Prostate gland (tissue), 2 donors: ENCODE measurements around the gene TRABD. TPM values are rescaled to one million over a fixed set of nuclear protein-coding genes. Genes with fewer than 3 reads are reported as not detected.
"Not testable (repeated sequence)": the region's sequence is repeated elsewhere in the genome, so short reads cannot be mapped to it uniquely, and the experiment has no call there.

ENCODE experiments used
- DNase-seq: peaks from one replicate; pipeline ENCODE4 v3.0.0-alpha.2; 2019; ENCODE audit warnings: low spot score
- H3K27ac ChIP-seq, 2 donors: fragments of 200-600 bp; sonication (generic); 2 replicates each; pipeline ENCODE4 v1.5.1; 2017 to 2019
- H3K27me3 ChIP-seq: fragments of 200-600 bp; sonication (generic); replicated peaks from 2 replicates; pipeline ENCODE4 v1.5.1; 2019; ENCODE audit not compliant: insufficient read depth
- H3K36me3 ChIP-seq, 2 donors: fragments of 200-600 bp; sonication (generic); 1 replicate in 1 of 2; 2 replicates in 1 of 2; pipeline versions ENCODE4 v1.5.1 to v1.8.1; 2017 to 2019
- H3K4me1 ChIP-seq: fragments of 200-600 bp; sonication (generic); replicated peaks from 2 replicates; pipeline ENCODE4 v1.5.1; 2019
- H3K4me3 ChIP-seq, 2 donors: fragments of 200-600 bp; sonication (generic); 2 replicates each; pipeline ENCODE4 v1.5.1; 2017 to 2019
- H3K9me3 ChIP-seq: fragments of 200-600 bp; sonication (generic); 2 replicates; pipeline ENCODE4 v1.5.1; 2017
- CTCF ChIP-seq, 4 experiments: fragments of 200-600 bp in 2 of 4; fragments of 450-650 bp in 2 of 4; sonication (generic) in 2 of 4; IDR thresholded peaks; 1 replicate in 3 of 4; 2 replicates in 1 of 4; pipeline ENCODE4 v1.5.1; 2016 to 2019; ENCODE audit warnings: antibody characterized with exemption in 4 of 4, mild to moderate bottlenecking in 2 of 4, moderate library complexity in 2 of 4
- POLR2A ChIP-seq: fragments of 450-650 bp; IDR thresholded peaks from one replicate; pipeline ENCODE4 v1.6.1; 2016; ENCODE audit warnings: antibody characterized with exemption, mild to moderate bottlenecking
- POLR2AphosphoS5 ChIP-seq: sonication (generic); formaldehyde crosslinking; IDR thresholded peaks from one replicate; pipeline ENCODE4 v1.6.1; 2017; ENCODE audit warnings: antibody characterized with exemption
- WGBS: methylation state at CpG from one replicate; pipeline ENCODE4 v1.1.5; 2018; 5-methylcytosine and 5-hydroxymethylcytosine counted together
- intact Hi-C: fragments of 100-400 bp; cut with DNase I; formaldehyde crosslinking; loops from one replicate; pipeline ENCODE4 v1.14.2; 2022
- total RNA-seq, 2 donors: library from RNA; depleted of rRNA; stranded (reverse); fragments of >200 nt; gene quantifications; one replicate each; pipeline ENCODE4 v1.1.0, GENCODE V29; 2016

Gene TRABD
- 10 to 100 TPM; 39.1 to 43.1 TPM for total RNA-seq

- H3K36me3 ChIP-seq: no peaks in the 10 kb centered on the region
- H3K9me3 ChIP-seq: no peaks in the 10 kb centered on the region
- intact Hi-C loops: no loop called here
- peaks cover 20% of the 10 kb centered on the region for H3K4me1 ChIP-seq
- WGBS: 2% methylated on average over 28 of the region's 90 CpGs
- DNase-seq: peak; percentile 83
- TF ChIP-seq POLR2A (no peak), CTCF (IDR thresholded peaks at IDR 0.05) (no peak), POLR2AphosphoS5 (no peak)
- H3K27ac ChIP-seq: peak within 1 kb of the TSS; percentile 64 to 72
- no peaks in the 10 kb centered on the region for H3K27me3 ChIP-seq
- peak within 1 kb of the TSS; percentile 58 to 64 for H3K4me3 ChIP-seq
These were observed at the start of gene TRABD for GRCh38 chr22:50185375-50186087. TRABD (plus strand) TSS chr22:50185913; CDS start chr22:50193061, 7,148 bp downstream.

- H3K9me3 ChIP-seq: no peaks in the 10 kb centered on the region
- H3K27ac ChIP-seq: peak overlapping the region; percentile 31 to 47
- intact Hi-C loops: loop anchor here (10.0 kb wide), 1 partner anchor 52 kb away; the partner anchor contains the start of gene MLC1
- peaks cover 9% of the 10 kb centered on the region for H3K4me1 ChIP-seq
- no peaks in the 10 kb centered on the region for H3K36me3 ChIP-seq
- H3K27me3 ChIP-seq: no peaks in the 10 kb centered on the region
- TF ChIP-seq POLR2AphosphoS5 (peak; percentile 77), CTCF (IDR thresholded peaks at IDR 0.05) (no peak)
- WGBS: 45% methylated on average over 5 of the region's 5 CpGs
- H3K4me3 ChIP-seq: no peak overlapping the region
- peak; percentile 57 for DNase-seq
These were observed 49.1 kb upstream of the TRABD start for GRCh38 chr22:50136581-50137015.

- WGBS: 93% methylated on average over 9 of the region's 9 CpGs
- not testable (repeated sequence) for H3K4me3 ChIP-seq, DNase-seq, H3K9me3 ChIP-seq, H3K27me3 ChIP-seq, H3K36me3 ChIP-seq
- intact Hi-C loops: loop anchor here (10.0 kb wide), 1 partner anchor 52 kb away; the partner anchor contains the start of gene MLC1
- H3K4me1 ChIP-seq: peaks cover 16% of the 10 kb centered on the region
- H3K27ac ChIP-seq: peak overlapping the region in 1 of 2 donors; percentile 47
These were observed 48.4 kb upstream of the TRABD start for GRCh38 chr22:50137277-50137676.

- intact Hi-C loops: loop anchor here (10.0 kb wide), 1 partner anchor 53 kb away; the partner anchor contains the start of gene MLC1
These were observed 47.7 kb upstream of the TRABD start for GRCh38 chr22:50138041-50138440.

GRCh38 chr22:50138988-50139387, 46.7 kb upstream of the TRABD start:
- Histone ChIP-seq H3K4me3 (no peak overlapping the region), H3K27me3 (no peaks in the 10 kb centered on the region)
- intact Hi-C loops: loop anchor here (10.0 kb wide), 1 partner anchor 54 kb away; the partner anchor contains the start of gene MLC1

More at GRCh38 chr22:50138041-50138440, 47.7 kb upstream of the TRABD start:
- H3K9me3 ChIP-seq: no peaks in the 10 kb centered on the region
- peaks cover 18% of the 10 kb centered on the region for H3K4me1 ChIP-seq
- DNase-seq: no peak
- H3K27me3 ChIP-seq: no peaks in the 10 kb centered on the region
- H3K27ac ChIP-seq: no peak overlapping the region
- no peak overlapping the region for H3K4me3 ChIP-seq
- no peaks in the 10 kb centered on the region for H3K36me3 ChIP-seq
- TF ChIP-seq POLR2A (no peak), POLR2AphosphoS5 (no peak), CTCF (IDR thresholded peaks at IDR 0.05) (no peak)
- WGBS: 90% methylated on average over 4 of the region's 4 CpGs

More at GRCh38 chr22:50138988-50139387, 46.7 kb upstream of the TRABD start:
- Histone ChIP-seq H3K9me3 (no peaks in the 10 kb centered on the region), H3K36me3 (no peaks in the 10 kb centered on the region), H3K27ac (no peak overlapping the region), H3K4me1 (peaks cover 18% of the 10 kb centered on the region)
- TF ChIP-seq POLR2A (no peak), POLR2AphosphoS5 (no peak)
- 87% methylated on average over 9 of the region's 9 CpGs for WGBS
- no peak for DNase-seq
